D341Med (cell line): ENCODE data around the gene GPATCH2L.
A peak's percentile ranks its signal among the peaks of the same experiment; 100 is the strongest.

Experiments
- DNase-seq: peaks from one replicate; pipeline ENCODE4 v3.0.0; 2012; ENCODE audit warnings: low spot score

GPATCH2L gene

DNA sequence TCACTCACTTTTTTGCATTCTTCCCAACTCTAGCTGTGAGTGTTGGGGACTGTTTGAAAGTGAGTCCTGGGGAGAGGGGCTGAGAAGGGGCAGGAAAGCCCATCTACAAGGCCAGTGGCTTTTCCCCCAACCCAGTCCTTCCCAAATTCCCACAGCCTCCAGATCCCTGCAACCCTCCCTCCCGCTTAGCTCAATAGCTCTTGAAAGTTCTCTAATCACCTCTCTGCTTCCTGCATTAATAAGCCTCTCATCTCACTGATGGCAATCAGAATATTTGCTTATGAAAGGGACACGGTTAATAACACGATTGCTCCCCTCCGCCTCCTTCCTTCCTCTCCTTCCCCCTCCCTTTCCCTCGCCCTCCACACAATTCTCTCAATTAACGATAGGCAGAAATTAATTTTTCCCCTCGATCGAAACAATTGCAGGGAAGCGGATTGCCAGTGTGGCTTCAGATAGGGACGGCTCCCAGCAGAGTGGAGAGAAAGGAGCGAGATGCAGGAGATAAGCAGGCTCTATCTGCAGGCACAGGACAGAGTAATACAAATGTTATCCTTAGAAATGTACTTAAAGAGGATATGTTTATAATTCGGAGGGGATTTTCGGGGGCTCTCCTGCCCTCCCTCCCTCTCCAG, 15.1 kb upstream of the GPATCH2L start:
- no peak for DNase-seq

DNA sequence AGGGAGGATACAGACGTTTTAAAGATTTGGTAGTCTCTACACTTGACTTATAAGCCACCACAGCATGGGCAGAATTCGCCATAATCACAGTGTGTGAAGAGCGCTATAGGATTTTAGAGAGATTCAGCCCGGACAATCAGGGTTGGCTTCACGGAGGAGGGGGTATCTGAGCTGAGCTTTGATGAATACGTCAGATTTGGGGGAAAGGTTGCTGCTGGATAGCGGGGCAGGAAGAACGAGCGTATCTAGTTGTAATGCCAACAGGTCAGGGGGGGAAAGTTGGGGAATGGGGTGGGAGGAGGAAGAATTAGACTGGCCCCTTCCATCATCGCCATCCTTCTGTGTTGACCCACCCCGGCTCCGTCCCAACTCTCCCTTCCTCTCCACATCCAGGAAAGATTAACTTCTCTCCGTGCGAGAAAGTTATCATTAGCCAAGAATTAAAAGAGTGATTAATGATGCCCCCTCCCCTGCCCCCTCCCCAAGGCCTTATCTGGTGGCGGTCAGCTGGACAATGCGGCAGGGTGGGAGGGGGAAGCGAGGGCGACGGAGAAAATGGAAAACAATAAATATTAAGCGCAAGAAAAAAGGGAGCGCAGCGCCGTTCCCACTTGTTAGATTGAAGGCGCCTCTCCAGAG, 13.5 kb upstream of the GPATCH2L start:
- no peak for DNase-seq

- DNase-seq, result no peak
Measured at GRCh38 chr14:76138758-76139723, 12.7 kb upstream of the GPATCH2L start.

DNA sequence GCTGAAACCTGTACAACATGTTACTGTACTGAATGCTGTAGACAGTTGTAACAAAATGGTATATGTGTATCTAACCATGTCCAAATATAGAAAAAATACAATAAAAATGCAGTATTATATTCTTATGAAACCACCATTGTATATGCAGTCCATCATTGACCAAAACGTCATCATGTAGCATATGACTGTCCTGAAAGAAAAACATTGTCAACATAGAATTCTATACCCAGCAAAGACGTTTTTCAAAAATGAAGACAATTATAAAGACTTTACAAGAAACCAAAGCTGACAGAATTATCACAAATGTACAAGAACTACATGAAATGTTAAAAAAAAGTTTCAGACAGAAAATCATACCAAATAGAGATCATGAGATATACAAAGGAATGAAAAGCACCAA, 8.1 kb upstream of the GPATCH2L start:
- no peak for DNase-seq

- no peak for DNase-seq
Measured at GRCh38 chr14:76146976-76147375, 4.7 kb upstream of the GPATCH2L start.

DNA sequence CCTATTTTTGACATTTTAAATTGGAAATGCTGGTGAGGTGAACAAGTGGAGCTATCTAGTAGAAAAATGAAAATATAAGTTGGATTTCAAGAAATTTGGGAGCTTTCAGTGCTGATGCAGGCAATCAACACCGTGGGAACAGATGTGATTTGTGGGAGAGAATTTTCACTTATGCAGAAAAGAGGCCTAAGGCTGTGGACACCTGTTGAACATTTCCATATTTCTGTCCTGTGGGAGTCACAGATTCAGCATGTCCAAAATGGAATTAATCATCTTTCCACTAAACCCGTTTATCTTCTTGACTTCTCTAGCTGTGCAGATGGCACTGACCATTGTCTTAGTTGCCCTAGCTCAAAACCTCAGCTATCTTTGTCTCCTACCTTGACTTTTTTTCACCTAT, 2.5 kb upstream of the GPATCH2L start:
- no peak for DNase-seq

DNA sequence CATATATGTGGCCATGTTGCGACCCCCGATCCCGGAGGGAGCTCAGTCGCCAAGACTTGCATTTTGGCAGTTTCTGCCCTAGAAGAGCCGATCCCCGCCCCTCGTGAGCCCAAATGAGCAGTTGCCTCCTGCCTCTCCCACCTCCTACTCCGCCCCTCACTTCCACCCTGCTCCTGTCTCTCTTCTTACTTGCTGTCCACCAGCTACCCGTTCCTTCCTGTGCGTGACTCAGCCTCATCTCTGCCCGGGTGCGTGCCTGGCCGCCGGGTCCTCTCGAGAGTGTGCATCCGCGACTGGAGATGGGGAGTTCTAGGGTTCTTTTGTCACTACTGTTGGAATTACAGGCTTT, 585 bp downstream of the GPATCH2L start:
- peak; percentile 60 for DNase-seq

DNA sequence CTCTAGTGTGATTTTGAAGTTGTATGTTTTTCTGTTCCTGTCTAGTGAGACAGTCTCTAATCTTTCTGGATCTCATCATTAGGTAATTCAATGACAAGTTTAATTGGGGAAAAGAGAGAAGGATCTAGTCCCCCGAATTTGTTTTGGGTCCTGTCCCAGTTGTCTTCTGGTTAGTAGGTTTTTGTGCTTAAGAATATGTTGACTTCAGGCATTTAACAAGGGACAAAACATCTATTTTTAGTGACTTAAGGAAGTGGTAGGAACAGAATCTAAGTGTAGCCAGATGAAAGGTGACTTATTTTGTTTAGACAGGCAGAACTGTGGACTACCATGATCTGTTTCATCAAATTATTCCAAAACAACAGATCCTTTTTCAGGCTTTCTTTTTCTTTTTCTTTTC, 2.2 kb downstream of the GPATCH2L start:
- no peak for DNase-seq

GRCh38 chr14:76154539-76155126, 2.9 kb downstream of the GPATCH2L start:
- DNase-seq, result no peak

DNA sequence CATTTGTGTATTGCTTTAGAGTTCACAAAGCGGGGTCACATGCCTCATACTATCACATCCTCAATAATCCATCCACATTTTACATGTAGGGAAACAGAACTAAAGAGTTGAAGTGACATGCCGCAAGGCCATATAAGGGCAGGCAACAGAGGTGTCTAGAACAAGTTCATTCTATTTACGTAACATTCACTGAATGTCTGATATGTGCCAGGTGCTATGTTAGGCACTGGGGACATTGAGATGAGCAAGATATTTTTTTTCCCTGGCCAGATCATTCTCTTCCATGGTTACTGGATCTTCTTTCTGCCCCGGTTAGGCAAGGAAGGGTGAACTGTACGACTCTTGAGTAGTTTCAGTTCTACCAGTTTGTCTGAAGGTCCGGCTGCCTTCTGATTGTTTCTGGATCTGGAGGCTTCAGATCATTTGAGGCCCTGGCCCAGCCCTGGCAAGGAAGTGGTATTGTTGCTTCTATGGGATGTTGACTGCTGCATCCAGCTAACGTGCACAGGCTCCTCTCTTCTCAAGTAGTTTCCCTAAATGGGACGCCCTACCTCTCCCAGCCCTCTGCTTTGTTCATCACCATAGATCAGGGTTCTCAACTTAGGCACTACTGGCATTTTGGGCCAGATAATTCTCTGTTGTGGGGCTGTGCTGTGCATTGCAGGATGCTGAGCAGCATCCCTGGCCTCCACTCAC, 12.1 kb downstream of the GPATCH2L start:
- no peak for DNase-seq

- DNase-seq, result no peak
Measured at GRCh38 chr14:76168531-76168930, 16.8 kb downstream of the GPATCH2L start.

GRCh38 chr14:76169776-76170175, 18.1 kb downstream of the GPATCH2L start:
- no peak for DNase-seq

DNA sequence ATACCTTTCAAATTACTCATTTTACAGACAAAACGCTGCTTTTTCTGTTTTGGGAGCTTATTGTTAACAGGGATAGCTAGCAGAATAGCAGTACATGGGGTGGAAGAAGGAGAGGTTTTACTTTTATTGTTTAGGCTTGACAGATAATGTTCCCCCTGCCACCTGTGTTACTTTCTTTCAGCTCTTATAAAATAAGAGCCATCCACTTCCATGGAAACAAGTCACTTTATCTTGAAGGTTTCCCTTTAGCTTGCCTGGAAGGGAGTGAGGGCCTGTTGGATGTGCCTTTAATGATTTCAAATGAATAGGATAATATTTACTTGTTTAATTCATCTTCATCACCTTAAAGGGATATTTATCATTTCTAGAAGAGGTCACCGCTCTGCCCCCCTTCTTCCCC, 23.3 kb downstream of the GPATCH2L start:
- no peak for DNase-seq

GRCh38 chr14:76175942-76176341, 24.2 kb downstream of the GPATCH2L start:
- DNase-seq, result no peak

- no peak for DNase-seq
Measured at GRCh38 chr14:76181546-76181945, 29.8 kb downstream of the GPATCH2L start.

GRCh38 chr14:76186308-76187027, 34.7 kb downstream of the GPATCH2L start:
- no peak for DNase-seq

DNA sequence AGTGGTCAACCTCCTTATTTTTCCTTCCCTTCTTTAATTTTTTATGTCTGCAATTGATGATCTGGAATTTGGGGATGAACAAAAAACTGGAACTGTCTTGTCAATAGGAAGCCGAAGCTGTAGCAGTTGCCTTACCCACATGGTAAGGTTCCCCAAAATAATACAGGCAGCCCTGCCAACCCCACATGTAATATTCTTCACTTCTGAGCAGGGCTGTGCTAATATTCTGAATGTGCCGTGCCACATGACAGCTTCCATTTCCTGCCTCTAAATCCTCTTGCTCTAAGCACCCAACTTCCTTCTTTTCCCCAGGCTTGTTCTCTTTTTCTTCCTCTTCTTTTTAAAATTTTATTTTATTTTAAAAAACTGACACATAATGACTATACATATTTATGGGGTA, 39.6 kb downstream of the GPATCH2L start:
- no peak for DNase-seq

GRCh38 chr14:76193696-76194095, 42.0 kb downstream of the GPATCH2L start:
- no peak for DNase-seq

DNA sequence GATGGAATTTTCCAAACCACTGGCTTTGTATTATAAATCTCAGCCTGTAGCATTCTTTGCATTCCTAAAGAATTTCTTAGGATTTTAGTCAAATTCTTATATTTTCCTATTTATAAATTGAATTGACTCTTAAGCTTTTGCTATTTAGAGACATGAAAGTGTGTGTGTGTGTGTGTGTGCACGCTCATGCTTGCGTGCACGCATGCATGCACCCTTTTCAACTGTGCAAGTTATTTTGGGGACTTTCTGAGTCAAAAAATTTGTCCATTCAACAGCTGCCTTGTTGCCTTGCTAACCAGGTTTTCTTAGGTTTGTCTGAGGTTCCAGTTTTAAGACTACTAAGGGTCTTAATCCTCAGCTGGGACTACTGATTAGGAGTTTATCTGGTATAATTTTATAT, 42.6 kb downstream of the GPATCH2L start:
- no peak for DNase-seq

DNA sequence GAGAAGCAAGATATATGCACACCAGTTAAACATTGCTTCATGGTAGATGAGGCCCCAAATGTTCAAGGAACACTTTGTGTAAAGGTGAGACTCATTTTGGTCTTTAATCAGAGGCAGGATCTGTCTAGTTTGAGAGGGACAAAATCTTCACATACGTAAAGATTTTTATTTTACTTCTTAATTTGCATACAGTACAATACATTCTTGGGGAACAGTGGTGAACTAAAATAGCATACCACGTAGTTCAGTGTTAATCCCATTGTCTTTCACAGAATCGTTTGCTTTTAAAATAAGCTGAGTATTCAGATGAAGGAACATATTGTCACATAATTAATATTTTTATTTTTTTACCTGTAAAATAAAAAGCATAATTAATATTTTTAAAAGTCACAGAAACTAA, 43.3 kb downstream of the GPATCH2L start:
- DNase-seq, result no peak

GRCh38 chr14:76196980-76197695, 45.4 kb downstream of the GPATCH2L start:
- no peak for DNase-seq
